HG03045 (cell line): ENCODE measurements around the gene RWDD4.
"Not testable (repeated sequence)": the region's sequence is repeated elsewhere in the genome, so short reads cannot be mapped to it uniquely, and the experiment has no call there.

Experiments
- ATAC-seq: cut with Tn5 transposase; IDR thresholded peaks from one replicate; pipeline ENCODE4 v1.9.1; 2021; ENCODE audit warnings: mild to moderate bottlenecking, moderate library complexity; ENCODE audit not compliant: unreplicated experiment

Gene RWDD4

GRCh38 chr4:183636503-183636902 lies 22.5 kb downstream of the RWDD4 start:
- ATAC-seq = no peak

- no peak for ATAC-seq
Observed at GRCh38 chr4:183635741-183636140, 23.2 kb downstream of the RWDD4 start.

- no peak for ATAC-seq
Observed at GRCh38 chr4:183635321-183635720, 23.7 kb downstream of the RWDD4 start.

- no peak for ATAC-seq
Observed at GRCh38 chr4:183633476-183634400, 25.2 kb downstream of the RWDD4 start.

GRCh38 chr4:183632689-183633088 lies 26.3 kb downstream of the RWDD4 start:
- no peak for ATAC-seq

GRCh38 chr4:183631577-183632198 lies 27.3 kb downstream of the RWDD4 start:
- no peak for ATAC-seq

GRCh38 chr4:183627979-183628588 lies 30.9 kb downstream of the RWDD4 start:
- ATAC-seq = no peak

- ATAC-seq = not testable (repeated sequence)
Observed at GRCh38 chr4:183627286-183627685, 31.7 kb downstream of the RWDD4 start.

- no peak for ATAC-seq
Observed at GRCh38 chr4:183626168-183626567, 32.8 kb downstream of the RWDD4 start.

GRCh38 chr4:183624548-183624947 lies 34.4 kb downstream of the RWDD4 start:
- ATAC-seq = no peak

GRCh38 chr4:183621875-183622274 lies 37.1 kb downstream of the RWDD4 start:
- ATAC-seq = no peak

- ATAC-seq = no peak
Observed at GRCh38 chr4:183620421-183620820, 38.6 kb downstream of the RWDD4 start.

GRCh38 chr4:183618681-183619080 lies 40.3 kb downstream of the RWDD4 start:
- ATAC-seq = no peak

GRCh38 chr4:183617075-183617474 lies 41.9 kb downstream of the RWDD4 start:
- no peak for ATAC-seq

- no peak for ATAC-seq
Observed at GRCh38 chr4:183612329-183613250, 46.4 kb downstream of the RWDD4 start.

GRCh38 chr4:183611210-183611830 lies 47.7 kb downstream of the RWDD4 start:
- no peak for ATAC-seq

- no peak for ATAC-seq
Observed at GRCh38 chr4:183610613-183611012, 48.4 kb downstream of the RWDD4 start.

GRCh38 chr4:183610033-183610432 lies 49.0 kb downstream of the RWDD4 start:
- ATAC-seq = no peak

- ATAC-seq = no peak
Observed at GRCh38 chr4:183609151-183609550, 49.8 kb downstream of the RWDD4 start.

- ATAC-seq = no peak
Observed at GRCh38 chr4:183607894-183608293, 51.1 kb downstream of the RWDD4 start.
